GM19467 (cell line): ENCODE results near the gene IGFBP2.
A peak's percentile ranks its signal among the peaks of the same experiment; 100 is the strongest.
"Not testable (repeated sequence)": the region's sequence is repeated elsewhere in the genome, so short reads cannot be mapped to it uniquely, and the experiment has no call there.

Experiments
- ATAC-seq: cut with Tn5 transposase; IDR thresholded peaks from one replicate; pipeline ENCODE4 v1.9.1; 2021; ENCODE audit warnings: mild to moderate bottlenecking, moderate library complexity; ENCODE audit not compliant: unreplicated experiment

IGFBP2 gene, protein sequence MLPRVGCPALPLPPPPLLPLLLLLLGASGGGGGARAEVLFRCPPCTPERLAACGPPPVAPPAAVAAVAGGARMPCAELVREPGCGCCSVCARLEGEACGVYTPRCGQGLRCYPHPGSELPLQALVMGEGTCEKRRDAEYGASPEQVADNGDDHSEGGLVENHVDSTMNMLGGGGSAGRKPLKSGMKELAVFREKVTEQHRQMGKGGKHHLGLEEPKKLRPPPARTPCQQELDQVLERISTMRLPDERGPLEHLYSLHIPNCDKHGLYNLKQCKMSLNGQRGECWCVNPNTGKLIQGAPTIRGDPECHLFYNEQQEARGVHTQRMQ

DNA sequence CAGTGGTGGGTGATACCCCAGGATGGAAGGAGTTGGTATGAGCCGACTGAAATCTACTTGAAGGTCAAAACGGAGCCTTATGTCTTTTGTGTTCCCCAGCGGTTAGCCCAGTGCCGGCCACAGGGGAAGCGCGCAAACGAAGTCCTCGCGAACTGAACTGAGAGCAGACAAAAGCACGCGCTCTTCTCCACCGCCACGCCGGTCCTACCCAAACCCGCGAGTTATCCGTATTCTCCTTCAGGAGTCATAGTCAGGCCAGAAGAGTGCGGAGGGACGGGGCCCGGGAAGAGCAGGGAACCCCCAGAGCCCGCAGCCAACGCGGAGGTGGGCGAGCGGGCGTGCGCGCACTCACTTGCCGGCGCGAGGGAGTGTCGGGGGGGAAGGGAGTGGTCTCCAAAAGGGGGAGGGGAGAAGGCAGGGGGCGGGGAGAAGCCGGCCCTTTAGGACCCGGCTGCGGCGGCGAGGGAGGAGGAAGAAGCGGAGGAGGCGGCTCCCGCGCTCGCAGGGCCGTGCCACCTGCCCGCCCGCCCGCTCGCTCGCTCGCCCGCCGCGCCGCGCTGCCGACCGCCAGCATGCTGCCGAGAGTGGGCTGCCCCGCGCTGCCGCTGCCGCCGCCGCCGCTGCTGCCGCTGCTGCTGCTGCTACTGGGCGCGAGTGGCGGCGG lies at the start of gene IGFBP2:
IGFBP2 (plus strand) TSS at position 469 of the 664 bp plus-strand sequence; CDS start at position 573, 104 bp downstream.
- no peak for ATAC-seq

DNA sequence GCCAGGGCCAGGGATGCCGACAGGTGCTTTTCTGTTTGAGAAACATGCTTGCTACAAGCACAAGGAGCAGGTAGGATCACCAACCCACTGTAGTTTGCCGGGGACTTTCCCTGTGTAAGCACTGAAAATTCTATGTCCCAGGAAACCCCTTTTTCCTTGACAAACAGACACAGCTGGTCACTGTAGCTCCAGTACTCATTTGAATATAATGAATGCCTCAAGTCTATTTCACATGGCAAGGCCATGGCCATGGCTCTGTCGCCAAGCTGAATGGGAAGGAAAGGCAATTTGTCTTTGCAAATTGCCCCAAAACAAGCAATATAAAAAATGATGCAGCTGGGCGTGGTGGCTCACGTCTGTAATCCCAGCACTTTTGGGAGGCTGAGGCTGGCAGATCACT lies 49.6 kb upstream of the IGFBP2 start:
- no peak for ATAC-seq

GRCh38 chr2:216584112-216584511 lies 49.1 kb upstream of the IGFBP2 start:
- no peak for ATAC-seq

GRCh38 chr2:216585441-216585840 lies 47.8 kb upstream of the IGFBP2 start:
- ATAC-seq: no peak

GRCh38 chr2:216588861-216589710 lies 44.1 kb upstream of the IGFBP2 start:
- ATAC-seq: no peak

DNA sequence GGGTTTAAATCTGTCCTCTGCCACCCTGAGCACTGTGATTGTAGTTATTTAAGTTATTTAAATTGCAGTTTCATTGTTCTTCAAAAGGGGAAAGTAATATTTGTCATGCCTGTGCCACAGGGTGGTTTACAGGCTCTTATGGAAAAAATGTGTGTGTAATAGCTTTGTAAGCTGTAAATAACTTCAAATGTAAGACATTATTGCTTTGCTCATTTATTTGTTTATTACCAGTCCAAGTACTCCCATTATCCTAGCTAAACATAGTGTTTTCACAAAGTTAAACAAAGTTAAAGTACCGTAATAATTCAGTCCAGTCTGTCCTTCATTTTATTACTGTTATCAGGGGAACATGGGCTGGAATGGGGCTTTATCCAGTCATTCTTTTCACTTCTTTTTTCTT lies 43.4 kb upstream of the IGFBP2 start:
- ATAC-seq: no peak

GRCh38 chr2:216590780-216591179 lies 42.4 kb upstream of the IGFBP2 start:
- ATAC-seq: no peak

DNA sequence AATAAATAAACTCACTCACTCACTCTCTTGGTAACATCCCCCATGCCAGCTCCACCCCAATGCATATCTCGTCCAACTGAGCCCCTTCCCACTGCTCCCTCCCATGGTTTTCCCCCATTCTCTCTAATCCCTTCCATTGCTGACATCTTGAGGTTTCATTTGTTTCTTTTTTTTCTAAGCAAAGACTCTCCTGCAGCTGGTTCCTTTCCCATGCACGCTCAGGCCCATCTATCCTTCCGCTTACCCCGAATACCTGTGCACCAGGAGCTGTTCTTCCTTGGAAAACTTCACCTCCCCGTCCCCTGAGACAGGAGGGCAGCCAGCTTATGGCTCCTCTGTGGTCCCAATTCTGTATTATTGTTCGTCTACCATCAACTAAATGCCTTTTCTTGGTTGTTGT lies 41.7 kb upstream of the IGFBP2 start:
- no peak for ATAC-seq

- ATAC-seq: no peak
Measured at GRCh38 chr2:216594081-216594480, 39.1 kb upstream of the IGFBP2 start.

- no peak for ATAC-seq
Measured at GRCh38 chr2:216596236-216596979, 36.8 kb upstream of the IGFBP2 start.

DNA sequence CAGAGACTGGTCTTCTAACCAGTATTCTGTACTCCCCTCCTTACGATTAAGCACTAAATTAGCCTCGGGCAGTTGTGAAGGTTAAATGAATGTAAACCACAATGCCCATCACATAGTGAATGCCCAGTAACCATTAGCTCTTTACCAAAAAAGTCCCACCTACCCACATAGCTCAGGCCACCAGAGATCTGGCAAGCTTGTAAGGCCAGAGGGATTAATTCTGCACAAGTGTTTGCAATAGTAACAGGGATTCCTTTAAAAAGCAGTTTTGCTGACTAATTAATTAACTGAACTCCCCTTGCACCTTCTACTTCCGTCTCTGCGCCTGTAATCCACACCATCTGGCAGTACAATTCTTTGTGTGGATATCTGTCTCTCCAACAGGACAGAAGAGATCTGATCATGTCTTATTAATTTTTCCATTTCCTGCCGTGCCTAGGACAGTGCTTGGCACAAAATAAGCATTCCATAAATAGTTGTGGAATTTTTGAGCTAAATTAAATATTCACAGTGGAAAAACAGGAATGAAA lies 36.2 kb upstream of the IGFBP2 start:
- ATAC-seq: no peak

- not testable (repeated sequence) for ATAC-seq
Measured at GRCh38 chr2:216597825-216598224, 35.4 kb upstream of the IGFBP2 start.

- ATAC-seq: no peak
Measured at GRCh38 chr2:216601632-216602409, 31.4 kb upstream of the IGFBP2 start.

- no peak for ATAC-seq
Measured at GRCh38 chr2:216603010-216603883, 30.0 kb upstream of the IGFBP2 start.

- no peak for ATAC-seq
Measured at GRCh38 chr2:216603884-216604245, 29.4 kb upstream of the IGFBP2 start.

DNA sequence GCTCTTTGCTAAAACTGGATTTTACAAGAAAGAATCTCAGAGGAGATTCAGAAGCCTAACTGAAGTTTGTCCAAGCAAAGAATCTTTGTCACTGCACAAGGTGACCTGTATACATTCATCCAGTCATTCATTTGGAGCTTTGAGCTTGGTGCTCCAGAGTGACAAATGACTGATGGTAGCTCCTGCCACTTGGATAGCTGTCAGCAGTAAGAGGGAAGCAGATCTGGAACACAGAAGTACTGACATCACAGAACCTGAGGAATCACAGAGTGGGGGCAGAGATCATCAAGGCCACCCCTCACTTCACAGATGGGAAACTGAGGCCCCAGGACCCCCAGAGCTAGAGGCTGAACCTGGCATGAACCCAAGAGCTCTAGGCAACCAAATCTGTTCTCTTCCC lies 28.8 kb upstream of the IGFBP2 start:
- no peak for ATAC-seq

- peak; percentile 54 for ATAC-seq
Measured at GRCh38 chr2:216606551-216607276, 26.5 kb upstream of the IGFBP2 start.

GRCh38 chr2:216607277-216607560 lies 26.0 kb upstream of the IGFBP2 start:
- no peak for ATAC-seq

DNA sequence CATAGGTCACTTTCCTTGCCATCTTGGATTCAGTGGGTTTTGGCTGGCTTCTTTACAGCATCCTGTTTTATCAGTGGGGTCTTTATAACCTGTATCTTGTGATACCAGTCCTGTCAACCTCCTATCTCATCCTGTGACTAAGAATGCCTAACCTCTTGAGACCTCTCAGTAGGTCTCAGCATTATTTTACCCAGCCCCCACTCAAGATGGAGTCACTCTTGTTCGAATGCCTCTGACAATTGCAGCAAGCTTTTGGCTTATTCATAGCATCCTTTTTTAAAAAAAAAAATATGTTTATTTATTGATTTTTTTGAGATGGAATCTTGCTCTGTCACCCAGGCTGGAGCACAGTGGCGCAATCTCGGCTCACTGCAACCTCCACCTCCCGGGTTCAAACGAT lies 24.7 kb upstream of the IGFBP2 start:
- no peak for ATAC-seq
